Brain pericyte (primary cell): ENCODE measurements around the gene NTMT2.
A peak's percentile ranks its signal among the peaks of the same experiment; 100 is the strongest.
"Not testable (repeated sequence)": the region's sequence is repeated elsewhere in the genome, so short reads cannot be mapped to it uniquely, and the experiment has no call there.

Source experiments
- DNase-seq: peaks from one replicate; pipeline ENCODE4 v3.0.0-alpha.2; 2012; ENCODE audit warnings: low read depth, low spot score

NTMT2 gene

DNA sequence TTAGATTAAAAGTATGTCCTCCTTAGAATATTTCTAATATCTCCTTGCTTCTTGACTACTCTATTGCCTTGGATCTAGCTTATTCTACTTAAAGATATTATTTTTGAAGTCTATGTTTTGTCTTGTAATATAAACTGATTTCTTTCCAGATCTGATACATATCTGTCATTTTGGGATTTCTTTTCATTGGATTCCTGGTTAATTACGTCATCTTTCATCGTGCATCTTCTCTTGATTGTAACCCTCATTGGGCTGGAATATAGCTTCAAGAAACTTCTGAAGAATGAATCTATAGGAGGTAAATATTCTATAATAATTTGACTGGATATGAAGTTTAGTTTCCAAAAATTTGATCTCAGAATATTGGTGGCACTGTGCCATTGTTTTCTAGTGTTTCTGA lies 12.1 kb downstream of the NTMT2 start:
- no peak for DNase-seq

- peak; percentile 73 for DNase-seq
Measured at GRCh38 chr1:170162459-170163246, 16.9 kb downstream of the NTMT2 start.

DNA sequence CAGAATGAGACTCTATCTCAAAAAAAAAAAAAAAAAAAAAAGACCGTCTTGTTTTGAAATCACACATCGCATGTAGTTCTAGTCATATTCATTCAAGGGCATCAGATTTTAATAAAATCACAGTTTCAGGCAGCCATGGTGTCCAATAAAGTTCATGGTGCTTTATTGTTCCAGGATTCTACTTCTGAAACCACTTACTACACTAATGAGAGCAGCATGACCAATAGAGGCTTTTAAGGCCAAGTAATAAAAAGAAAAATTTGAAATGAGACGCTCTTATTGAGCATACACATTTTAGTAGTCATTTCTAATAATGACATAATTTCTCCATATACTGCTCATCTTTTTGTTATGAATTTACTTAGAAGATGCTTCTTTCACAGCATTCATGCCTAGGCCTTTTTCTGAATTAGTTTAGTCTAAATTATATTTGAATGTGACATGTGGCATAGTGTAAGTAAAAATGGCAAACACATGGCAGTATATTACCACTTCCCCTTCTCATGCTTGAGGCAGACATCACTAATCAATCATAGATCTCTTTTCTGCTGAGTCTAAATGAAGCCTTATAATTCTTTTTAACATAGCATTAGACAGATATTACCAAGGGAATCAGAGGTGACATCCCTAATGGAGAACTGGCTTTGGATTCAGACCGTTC lies 18.5 kb downstream of the NTMT2 start:
- DNase-seq = no peak

DNA sequence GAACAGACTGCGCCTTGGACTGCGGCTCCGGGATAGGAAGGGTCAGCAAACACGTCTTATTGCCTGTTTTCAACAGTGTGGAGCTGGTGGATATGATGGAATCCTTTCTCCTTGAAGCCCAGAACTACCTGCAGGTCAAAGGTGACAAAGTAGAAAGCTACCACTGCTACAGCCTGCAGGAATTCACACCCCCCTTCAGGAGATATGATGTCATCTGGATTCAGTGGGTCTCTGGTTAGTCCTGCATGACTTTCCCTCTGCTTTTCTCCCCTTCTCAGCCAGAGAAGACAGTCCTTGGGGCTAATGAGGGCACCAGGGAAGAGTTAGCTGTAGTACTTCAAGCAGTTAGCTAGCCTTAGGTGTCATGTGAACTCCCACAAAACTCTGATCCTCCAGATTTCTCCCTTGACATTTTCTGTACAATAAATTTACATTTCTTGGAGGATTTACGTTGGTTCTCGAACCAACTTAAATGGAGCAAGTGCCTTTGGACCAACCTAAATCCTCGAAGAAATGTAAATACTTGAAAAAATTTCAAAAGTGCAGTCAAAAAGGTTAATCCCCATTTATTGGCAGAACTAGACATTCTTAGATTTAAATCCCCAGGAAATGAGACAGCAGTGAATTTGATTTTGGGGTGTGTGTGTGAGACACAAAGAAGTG lies 20.9 kb downstream of the NTMT2 start:
- DNase-seq = no peak

DNA sequence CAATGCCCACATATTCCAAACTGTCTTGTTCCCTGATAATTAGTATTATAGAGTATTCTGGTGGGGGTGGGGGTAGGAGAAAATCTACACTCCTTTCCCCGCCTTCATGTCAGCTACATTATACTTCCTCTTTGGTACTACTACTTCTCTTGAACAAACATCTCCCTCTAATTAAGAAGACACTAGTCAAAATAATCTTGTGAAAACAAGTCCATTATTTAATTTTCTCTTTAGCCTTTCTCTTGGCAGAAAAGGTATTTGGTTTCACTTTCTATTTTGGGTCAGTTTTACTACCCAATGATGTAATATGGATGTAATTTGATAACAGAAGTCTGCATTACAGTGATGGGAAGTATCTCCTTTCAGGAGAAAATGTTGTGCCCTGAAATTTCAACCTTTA lies 22.5 kb downstream of the NTMT2 start:
- no peak for DNase-seq

DNA sequence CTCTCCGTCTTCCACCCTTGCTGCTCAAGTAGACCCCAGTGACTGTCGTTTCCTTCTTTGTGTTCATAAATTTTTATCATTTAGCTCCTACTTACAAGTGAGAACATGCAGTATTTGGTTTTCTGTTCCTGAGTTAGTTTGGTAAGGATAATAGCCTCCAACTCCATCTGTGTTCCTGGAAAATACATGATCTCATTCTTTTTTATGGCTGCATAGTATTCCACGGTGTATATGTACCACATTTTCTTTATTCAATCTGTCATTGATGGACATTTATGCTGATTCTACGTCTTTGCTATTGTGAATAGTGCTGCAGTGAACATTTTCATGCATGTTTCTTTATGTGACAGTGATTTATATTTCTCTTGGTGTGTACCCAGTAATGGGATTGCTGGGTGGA lies 24.8 kb downstream of the NTMT2 start:
- DNase-seq = not testable (repeated sequence)

- no peak for DNase-seq
Measured at GRCh38 chr1:170174395-170174794, 28.6 kb downstream of the NTMT2 start.

DNA sequence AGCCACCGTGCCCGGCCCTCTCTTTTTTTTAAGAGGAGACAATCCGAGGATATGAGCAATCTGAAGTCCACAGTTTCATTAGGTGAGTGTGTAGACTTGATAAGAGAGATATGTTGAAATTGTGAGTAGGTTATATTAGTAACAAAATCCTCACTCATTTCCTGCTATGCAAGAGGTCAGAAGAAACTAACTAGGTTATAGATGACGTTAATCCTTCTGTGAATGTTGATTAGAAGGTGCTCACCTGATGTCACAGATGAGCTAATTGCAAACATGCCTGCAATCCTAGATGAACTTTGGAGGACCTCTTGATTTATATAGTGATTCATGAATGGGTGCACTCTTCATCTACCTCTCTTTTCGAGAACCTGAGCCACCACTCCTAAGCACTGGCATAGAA lies 29.3 kb downstream of the NTMT2 start:
- DNase-seq = no peak

GRCh38 chr1:170175484-170175883 lies 29.7 kb downstream of the NTMT2 start:
- DNase-seq = no peak

DNA sequence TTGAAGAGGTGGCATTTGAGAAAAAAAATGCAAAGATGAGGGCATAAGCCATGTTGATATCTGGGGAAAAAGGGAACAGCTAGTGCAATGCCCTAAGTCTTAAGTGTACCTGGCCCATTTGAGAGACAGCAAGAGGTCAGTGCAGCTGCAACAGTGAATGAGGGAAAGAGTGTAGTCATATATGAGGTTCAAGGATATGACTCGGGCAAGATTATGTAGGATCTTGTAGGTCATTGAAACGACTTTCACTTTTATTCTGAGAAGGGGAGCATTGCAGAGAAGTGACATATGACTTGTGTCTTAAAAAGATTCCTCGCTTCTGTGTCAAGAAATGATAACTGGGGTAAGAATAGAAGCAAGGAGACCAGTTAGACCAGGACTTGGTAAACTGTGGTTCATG lies 31.0 kb downstream of the NTMT2 start:
- no peak for DNase-seq

DNA sequence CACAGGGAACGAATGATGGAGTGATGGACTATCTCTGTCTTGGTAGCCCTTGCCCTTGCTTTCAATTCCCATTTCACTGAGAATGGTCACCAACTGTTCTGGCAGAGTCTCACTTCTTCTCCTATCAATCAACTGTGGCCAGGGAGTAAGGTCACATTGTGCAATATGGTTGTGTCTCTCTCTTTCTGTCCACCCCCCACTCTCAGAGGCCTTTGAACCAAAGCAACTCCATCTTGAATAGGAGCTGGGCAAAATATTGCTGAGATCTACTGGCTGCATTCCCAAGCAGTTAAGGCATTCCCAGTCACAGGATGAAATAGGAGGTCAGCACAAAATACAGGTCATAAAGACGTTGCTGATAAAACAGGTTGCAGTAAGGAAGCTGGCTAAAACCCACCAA lies 36.7 kb downstream of the NTMT2 start:
- DNase-seq = no peak

GRCh38 chr1:170192546-170192945 lies 46.8 kb downstream of the NTMT2 start:
- DNase-seq = no peak

DNA sequence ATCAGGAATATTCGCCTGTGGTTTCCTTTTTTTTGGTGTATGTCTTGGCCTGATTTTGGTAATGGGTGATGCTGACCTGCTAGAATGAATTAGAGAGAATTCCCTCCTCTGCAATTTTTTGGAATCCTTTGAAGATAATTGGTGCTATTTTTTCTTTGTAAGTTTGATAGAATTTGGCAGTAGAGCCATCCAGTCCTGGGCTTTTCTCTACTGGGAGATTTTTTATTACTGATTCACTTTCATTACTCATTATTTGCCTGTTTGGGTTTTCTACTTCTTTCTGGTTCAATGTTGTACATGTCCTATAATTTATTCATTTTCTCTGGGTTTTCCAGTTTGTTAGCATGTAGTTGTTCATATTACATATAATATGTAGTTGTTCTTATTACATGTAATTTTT lies 48.7 kb downstream of the NTMT2 start:
- no peak for DNase-seq

- DNase-seq = no peak
Measured at GRCh38 chr1:170196490-170197236, 50.9 kb downstream of the NTMT2 start.

DNA sequence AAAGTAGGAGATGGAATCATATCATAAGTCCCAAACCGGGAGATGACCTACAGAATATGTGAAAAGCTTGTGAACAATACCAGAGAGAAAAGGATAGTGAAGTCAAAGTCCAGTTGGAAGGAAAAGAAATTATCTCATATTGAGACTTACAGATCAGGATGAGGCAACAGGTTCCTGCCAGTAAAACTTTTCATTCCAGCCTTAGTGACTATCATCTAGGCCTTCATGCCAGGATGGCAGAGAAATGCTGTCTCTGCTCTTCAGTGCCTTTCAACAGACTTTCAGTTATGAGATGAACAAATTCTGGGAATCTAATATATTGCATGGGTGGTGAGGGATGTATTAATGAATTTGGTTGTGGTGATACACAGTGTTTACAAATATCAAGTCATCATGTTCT lies 52.3 kb downstream of the NTMT2 start:
- no peak for DNase-seq

GRCh38 chr1:170198584-170198983 lies 52.8 kb downstream of the NTMT2 start:
- DNase-seq = no peak

DNA sequence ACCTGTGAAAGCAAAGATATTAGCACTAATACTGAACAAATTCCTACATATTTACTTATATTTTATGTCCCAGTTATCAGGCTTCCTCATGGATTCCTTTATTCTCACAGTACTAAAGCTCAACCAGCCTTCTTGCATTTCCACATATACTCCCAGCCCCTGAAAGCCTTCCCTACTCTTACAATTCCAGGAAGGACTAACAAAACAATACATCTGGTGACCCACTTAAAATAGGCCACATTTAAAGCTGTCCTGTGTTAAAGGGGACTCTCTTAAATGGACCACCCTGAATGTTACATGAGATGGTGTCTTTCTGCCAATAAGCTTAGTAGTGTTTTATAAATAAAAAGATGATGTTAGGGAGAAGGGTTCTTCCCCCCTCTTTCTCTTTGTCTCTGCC lies 54.4 kb downstream of the NTMT2 start:
- no peak for DNase-seq

DNA sequence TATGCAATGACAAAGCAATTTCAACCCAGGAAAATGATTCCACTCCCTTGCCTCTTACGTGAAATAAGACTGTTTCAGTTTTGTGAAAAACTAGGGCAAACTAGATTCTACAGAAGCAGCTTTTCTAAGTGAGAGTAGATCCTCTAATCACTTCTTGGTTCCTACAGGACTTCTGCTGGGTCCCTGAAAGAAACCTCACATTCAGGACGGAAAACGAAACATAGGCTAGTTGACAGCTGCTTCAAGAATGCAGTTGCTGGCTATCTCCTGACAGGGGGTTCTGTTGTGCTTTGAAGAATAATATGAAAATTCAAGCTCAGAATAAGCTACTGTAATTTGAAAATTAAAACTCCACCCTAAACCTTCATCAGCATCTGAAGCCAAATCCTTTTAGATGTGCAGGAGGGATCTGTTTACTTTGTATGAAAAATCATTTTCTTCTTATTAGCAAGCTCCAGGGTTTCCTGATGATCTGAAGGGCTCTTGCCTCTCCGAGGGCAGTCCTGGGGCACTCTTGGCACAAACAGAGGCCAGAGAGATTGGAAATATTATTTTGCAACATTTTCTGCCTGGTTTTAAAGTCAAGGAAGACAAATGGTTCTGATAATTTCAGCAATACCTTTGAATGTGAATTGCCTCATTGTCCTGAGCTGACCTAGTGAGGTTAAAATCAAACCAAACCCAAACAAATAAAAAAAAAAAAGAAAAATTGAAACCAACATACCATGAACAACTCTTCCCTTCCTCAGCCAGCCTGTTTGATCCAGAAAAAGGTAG lies 55.0 kb downstream of the NTMT2 start:
- DNase-seq = no peak

DNA sequence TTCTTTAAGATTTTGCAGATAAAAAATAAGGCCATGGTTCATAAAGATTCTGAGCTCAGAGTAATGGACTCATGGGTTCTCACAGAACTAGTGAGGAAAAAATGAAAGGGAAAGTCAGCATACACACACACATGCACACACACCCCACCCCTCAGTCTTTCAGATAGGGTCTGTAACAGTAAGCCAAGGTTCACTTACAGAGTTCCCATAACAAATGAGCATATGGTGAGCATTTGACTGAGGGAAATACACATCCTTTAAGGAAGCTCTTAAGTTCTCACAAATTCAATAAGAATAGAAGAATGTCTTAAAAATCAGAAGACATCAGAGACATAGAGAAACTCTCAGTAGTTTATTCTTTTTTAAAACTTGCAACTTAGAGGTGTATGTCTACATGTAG lies 57.9 kb downstream of the NTMT2 start:
- DNase-seq = no peak

DNA sequence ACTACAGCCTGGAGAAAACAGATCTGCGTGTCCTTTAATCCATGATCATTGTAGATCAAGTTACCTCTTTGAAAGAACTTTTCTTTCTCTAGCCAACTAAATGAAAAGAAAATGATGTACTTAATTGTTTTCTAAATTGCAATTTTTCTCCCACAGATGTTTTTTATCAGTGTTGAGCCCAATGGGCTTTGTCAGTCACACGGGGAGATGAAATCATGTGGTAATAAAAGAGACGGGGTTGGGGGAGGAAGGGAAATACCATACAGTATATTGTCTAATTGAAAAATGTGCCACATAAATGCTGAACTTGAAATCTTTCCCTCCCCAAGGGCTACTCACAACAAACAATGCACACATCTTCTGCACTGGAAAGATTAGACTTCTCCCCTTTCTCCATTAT lies 58.4 kb downstream of the NTMT2 start:
- DNase-seq = no peak

- no peak for DNase-seq
Measured at GRCh38 chr1:170205301-170205700, 59.5 kb downstream of the NTMT2 start.
